Measurements from ENCODE around the gene THUMPD1.

DNA sequence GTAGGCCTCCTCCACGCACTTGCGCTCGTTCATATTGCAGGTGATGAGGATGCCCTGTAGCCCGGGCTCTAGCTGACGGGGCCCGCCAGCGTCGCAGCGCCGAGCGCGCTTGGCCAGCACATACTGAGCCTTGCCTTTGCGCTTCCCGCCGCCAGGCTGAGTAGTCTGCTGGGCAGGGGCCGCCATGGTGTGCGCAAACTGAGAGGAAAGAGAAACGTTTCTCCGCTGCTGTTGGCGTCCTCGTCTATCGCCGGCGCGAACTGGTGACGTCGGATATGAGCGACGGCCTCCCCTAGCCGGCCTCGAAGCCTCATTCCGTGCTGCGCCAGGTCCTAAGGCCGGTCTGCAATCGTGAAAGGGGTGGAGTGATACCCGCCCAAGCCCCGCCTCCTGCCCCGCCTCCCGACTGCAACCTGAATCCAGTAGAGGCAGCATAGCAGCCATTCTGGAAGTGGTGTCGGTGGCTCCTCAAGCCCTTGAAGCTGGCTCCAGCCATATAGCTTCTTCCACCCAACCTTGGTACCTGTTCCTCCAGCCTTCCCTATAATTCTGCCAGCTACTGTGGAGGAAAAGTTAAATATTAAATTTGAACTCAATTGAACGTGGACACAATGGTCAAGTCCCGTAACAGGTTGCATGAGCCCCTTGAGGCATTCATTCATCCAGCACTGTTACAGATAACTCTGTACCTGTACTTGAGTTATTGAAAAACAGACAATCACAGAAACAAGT is at the start of gene THUMPD1:
- TF ChIP-seq, protein P1, sequence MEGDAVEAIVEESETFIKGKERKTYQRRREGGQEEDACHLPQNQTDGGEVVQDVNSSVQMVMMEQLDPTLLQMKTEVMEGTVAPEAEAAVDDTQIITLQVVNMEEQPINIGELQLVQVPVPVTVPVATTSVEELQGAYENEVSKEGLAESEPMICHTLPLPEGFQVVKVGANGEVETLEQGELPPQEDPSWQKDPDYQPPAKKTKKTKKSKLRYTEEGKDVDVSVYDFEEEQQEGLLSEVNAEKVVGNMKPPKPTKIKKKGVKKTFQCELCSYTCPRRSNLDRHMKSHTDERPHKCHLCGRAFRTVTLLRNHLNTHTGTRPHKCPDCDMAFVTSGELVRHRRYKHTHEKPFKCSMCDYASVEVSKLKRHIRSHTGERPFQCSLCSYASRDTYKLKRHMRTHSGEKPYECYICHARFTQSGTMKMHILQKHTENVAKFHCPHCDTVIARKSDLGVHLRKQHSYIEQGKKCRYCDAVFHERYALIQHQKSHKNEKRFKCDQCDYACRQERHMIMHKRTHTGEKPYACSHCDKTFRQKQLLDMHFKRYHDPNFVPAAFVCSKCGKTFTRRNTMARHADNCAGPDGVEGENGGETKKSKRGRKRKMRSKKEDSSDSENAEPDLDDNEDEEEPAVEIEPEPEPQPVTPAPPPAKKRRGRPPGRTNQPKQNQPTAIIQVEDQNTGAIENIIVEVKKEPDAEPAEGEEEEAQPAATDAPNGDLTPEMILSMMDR (IDR thresholded peaks at IDR 0.05): peak in 3 of 5 experiments; percentile 6 to 19 (median 14)
- peak; percentile 94 to 98 (median 97) for TF ChIP-seq POLR2AphosphoS5 (IDR thresholded peaks at IDR 0.05)

All from transverse colon (tissue), 4 donors.